GM19452 (cell line): Measurements from ENCODE around the gene PLPP2.

Experiments
- ATAC-seq: cut with Tn5 transposase; IDR thresholded peaks from one replicate; pipeline ENCODE4 v1.9.1; 2021; ENCODE audit not compliant: unreplicated experiment

Gene PLPP2

GRCh38 chr19:294341-294945 is 3.2 kb upstream of the PLPP2 start:
- ATAC-seq = no peak

GRCh38 chr19:293436-294110 is 2.4 kb upstream of the PLPP2 start:
- ATAC-seq = no peak

- ATAC-seq = no peak
Measured at GRCh38 chr19:292951-293350, 1.7 kb upstream of the PLPP2 start.

GRCh38 chr19:292281-292884 is 1.2 kb upstream of the PLPP2 start:
- ATAC-seq = no peak

- ATAC-seq = no peak
Measured at GRCh38 chr19:291561-292280, 518 bp upstream of the PLPP2 start.

GRCh38 chr19:290372-291005 is 714 bp downstream of the PLPP2 start:
- no peak for ATAC-seq

- ATAC-seq = no peak
Measured at GRCh38 chr19:289651-290371, 1.4 kb downstream of the PLPP2 start.

- ATAC-seq = no peak
Measured at GRCh38 chr19:288911-289310, 2.3 kb downstream of the PLPP2 start.

- no peak for ATAC-seq
Measured at GRCh38 chr19:287381-287871, 3.8 kb downstream of the PLPP2 start.

- no peak for ATAC-seq
Measured at GRCh38 chr19:283395-283794, 7.8 kb downstream of the PLPP2 start.

- ATAC-seq = no peak
Measured at GRCh38 chr19:282501-282900, 8.7 kb downstream of the PLPP2 start.

GRCh38 chr19:281992-282391 is 9.2 kb downstream of the PLPP2 start:
- no peak for ATAC-seq

GRCh38 chr19:281156-281853 is 9.9 kb downstream of the PLPP2 start:
- no peak for ATAC-seq

- no peak for ATAC-seq
Measured at GRCh38 chr19:280541-281009, 10.6 kb downstream of the PLPP2 start.

GRCh38 chr19:279656-280055 is 11.5 kb downstream of the PLPP2 start:
- ATAC-seq = no peak

- no peak for ATAC-seq
Measured at GRCh38 chr19:279231-279630, 12.0 kb downstream of the PLPP2 start.

- ATAC-seq = no peak
Measured at GRCh38 chr19:277581-278165, 13.5 kb downstream of the PLPP2 start.

GRCh38 chr19:277131-277530 is 14.1 kb downstream of the PLPP2 start:
- no peak for ATAC-seq

GRCh38 chr19:275958-276646 is 15.1 kb downstream of the PLPP2 start:
- ATAC-seq = no peak
